Activated naive CD4-positive, alpha-beta T cell treated with anti-CD3 and anti-CD28 coated beads for 36 hours (primary cell): ENCODE results near the gene TNKS1BP1. TPM values are rescaled to one million over a fixed set of nuclear protein-coding genes. Genes with fewer than 3 reads are reported as not detected.

ENCODE experiments used
- CTCF ChIA-PET: fragments of 350-600 bp; sonication (Branson Sonifier 250); formaldehyde crosslinking; loops from one replicate; lab custom pipeline; 2021; ENCODE audit warnings: antibody characterized with exemption; lab: Charles Lee
- DNase-seq: peaks from one replicate; pipeline ENCODE4 v3.0.0-alpha.2; 2020
- H3K27ac Mint-ChIP-seq: one replicate; pipeline ENCODE4 v1.8.0; 2021; ENCODE audit warnings: mild to moderate bottlenecking, mixed read lengths
- H3K27me3 Mint-ChIP-seq: one replicate; pipeline ENCODE4 v1.8.0; 2021; ENCODE audit warnings: low read depth, mixed read lengths
- H3K36me3 Mint-ChIP-seq: one replicate; pipeline ENCODE4 v1.8.0; 2021; ENCODE audit warnings: low read depth, mixed read lengths
- H3K4me1 Mint-ChIP-seq: one replicate; pipeline ENCODE4 v1.8.0; 2021; ENCODE audit warnings: low read depth, mixed read lengths
- H3K4me3 Mint-ChIP-seq: one replicate; pipeline ENCODE4 v1.8.0; 2021; ENCODE audit warnings: mild to moderate bottlenecking, moderate library complexity, mixed read lengths
- H3K9me3 Mint-ChIP-seq: one replicate; pipeline ENCODE4 v1.8.0; 2021; ENCODE audit warnings: mixed read lengths
- intact Hi-C: fragments of 100-400 bp; cut with micrococcal nuclease; formaldehyde crosslinking; loops from one replicate; pipeline ENCODE4 v1.15.1; 2023
- total RNA-seq, 2 experiments: library from RNA; stranded (reverse); gene quantifications; one replicate each; pipeline ENCODE4 v1.2.3, GENCODE V29; 2021

TNKS1BP1 gene
- total RNA-seq, 2 experiments from 2014 or later, result 14.1 to 14.7 TPM

DNA sequence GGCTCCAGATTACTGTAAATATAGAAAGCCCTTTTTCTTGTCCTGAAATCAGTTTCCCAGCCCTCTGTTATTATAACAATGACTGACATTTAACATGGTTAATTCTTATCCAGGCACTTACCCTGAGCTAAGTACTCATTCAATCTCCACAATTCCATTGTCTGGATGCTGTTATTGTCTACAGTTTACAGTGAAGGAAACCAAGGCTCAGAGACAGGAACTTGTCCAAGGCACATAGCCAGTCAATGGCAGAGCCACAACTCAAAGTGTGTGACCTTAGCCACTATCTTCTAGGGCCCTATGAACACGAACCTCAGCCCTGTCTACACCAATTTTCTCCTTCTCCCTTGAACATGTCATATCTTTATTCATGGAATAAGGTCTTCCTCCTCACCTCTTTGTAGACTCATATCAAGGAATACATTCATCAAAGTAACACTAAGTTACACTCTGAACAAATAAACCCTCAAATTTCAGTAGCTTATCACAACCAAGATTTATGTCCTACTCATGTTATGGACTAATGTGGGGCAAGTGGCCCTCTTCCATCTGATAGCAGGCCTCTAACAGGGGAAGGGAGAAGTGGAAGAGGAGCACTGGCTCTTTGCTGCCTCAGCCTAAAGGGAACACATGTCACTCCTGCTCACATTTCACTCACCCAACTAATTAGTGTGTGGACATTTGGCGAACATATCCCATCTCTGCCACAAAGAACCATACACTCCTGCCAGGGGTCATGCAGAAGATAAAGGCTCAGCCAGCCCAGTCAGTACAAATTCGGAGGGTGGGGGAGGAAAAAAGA is 48.4 kb downstream of the TNKS1BP1 start:
- peaks cover 5% of the 10 kb centered on the region for H3K4me1 Mint-ChIP-seq
- no peak overlapping the region for H3K27ac Mint-ChIP-seq
- CTCF ChIA-PET, result interaction anchor here (0.7 to 2.0 kb wide), 5 partner anchors 9 to 436 kb away, joined by 3 to 10 read pairs (median 3); no protein-coding TSS in a partner anchor
- H3K36me3 Mint-ChIP-seq, result no peaks in the 10 kb centered on the region
- intact Hi-C loops, result no loop called here
- H3K4me3 Mint-ChIP-seq, result no peak overlapping the region
- H3K27me3 Mint-ChIP-seq, result peaks cover 23% of the 10 kb centered on the region
- peaks cover 11% of the 10 kb centered on the region for H3K9me3 Mint-ChIP-seq
- no peak for DNase-seq

DNA sequence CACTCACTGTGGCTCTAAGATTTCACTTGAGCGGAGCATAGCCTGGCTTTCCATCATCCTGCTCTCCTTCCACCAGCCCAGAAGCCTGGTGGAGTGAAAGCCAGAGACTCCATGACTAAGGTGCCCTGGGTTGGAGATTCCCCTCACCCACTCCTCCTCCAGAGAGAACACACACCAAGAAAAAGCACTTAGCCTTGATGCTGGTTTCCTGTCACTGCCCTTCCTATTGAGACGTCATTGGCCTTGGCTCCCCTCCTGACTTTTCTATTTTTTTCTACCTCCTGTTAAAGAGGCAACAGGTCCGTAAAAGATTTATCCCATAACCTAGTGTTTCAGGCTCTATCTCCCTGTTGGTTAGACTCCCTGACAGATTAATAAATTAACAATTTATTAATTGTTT is 49.2 kb downstream of the TNKS1BP1 start:
- Mint-ChIP-seq H3K9me3 (peaks cover 11% of the 10 kb centered on the region), H3K4me1 (peaks cover 5% of the 10 kb centered on the region), H3K4me3 (no peak overlapping the region), H3K27me3 (peaks cover 23% of the 10 kb centered on the region), H3K36me3 (no peaks in the 10 kb centered on the region), H3K27ac (no peak overlapping the region)
- CTCF ChIA-PET, result no interaction called here
- DNase-seq, result no peak
- intact Hi-C loops, result no loop called here

DNA sequence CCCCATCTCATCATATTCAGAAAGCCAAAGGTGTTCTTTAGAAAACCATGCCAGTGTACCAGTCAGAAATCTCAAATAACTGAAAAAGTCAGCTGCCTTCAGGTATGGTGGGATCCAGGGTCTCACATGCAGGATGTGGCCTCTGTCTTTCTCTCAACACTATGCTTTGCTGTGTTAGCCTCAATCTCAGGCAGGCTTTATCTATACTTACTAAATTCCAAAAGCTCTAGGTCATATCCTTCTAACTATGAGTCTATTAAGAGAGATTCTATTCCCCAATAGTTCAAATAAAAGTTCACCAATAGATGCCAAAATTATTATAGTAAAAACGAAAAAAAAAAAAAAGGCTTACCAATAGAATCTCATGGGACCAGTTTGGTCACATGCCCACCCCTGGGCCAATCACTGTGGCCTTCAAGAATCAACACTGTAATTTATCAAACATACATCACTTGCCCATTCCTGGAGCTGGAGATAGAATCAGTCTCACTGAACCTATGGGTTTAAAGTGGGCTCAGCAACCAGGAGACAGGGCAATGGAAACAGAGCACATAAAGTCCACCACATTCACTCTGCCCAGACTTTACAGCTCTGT is 49.8 kb downstream of the TNKS1BP1 start:
- Mint-ChIP-seq H3K27me3 (peaks cover 23% of the 10 kb centered on the region), H3K27ac (no peak overlapping the region), H3K4me3 (no peak overlapping the region), H3K9me3 (peaks cover 11% of the 10 kb centered on the region), H3K4me1 (peaks cover 5% of the 10 kb centered on the region), H3K36me3 (no peaks in the 10 kb centered on the region)
- intact Hi-C loops, result no loop called here
- CTCF ChIA-PET, result interaction anchor here (0.8 kb wide), 1 partner anchor 20 kb away, joined by 3 read pairs; no protein-coding TSS in a partner anchor
- no peak for DNase-seq

DNA sequence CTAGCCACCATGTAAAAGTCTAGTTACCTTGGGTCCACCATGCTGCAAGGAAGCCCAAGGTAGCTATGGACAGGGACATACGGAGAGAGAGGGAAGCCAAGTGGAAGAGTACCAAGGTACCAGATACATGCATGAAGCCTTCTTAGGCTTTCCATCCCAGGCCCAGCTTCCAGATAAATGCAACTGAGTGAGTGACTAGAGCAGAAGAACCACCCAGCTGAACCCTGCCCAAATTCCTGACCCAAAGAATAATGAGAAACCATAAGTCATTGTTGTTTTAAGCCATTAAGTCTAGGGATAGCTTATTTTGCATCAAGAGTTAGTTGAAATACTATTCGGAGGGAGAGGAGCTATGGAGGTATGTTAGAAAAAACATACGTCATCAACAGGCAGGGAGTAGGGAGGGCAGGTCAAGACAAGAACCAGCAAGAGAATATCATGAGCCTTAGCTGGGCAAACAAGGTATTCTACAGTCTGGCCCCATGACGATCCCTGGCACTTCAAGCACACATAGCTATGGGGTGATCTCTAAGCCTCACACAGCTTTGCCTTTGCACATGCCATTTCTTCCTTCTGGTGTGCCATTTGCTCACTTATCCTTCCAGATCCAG is 51.2 kb downstream of the TNKS1BP1 start:
- peaks cover 11% of the 10 kb centered on the region for H3K9me3 Mint-ChIP-seq
- H3K27ac Mint-ChIP-seq, result no peak overlapping the region
- CTCF ChIA-PET, result interaction anchor here (0.6 to 0.7 kb wide), 2 partner anchors 52 to 432 kb away, joined by 3 read pairs; no protein-coding TSS in a partner anchor
- no peaks in the 10 kb centered on the region for H3K36me3 Mint-ChIP-seq
- H3K27me3 Mint-ChIP-seq, result peaks cover 20% of the 10 kb centered on the region
- H3K4me1 Mint-ChIP-seq, result peaks cover 5% of the 10 kb centered on the region
- DNase-seq, result no peak
- H3K4me3 Mint-ChIP-seq, result no peak overlapping the region
- intact Hi-C loops, result no loop called here

DNA sequence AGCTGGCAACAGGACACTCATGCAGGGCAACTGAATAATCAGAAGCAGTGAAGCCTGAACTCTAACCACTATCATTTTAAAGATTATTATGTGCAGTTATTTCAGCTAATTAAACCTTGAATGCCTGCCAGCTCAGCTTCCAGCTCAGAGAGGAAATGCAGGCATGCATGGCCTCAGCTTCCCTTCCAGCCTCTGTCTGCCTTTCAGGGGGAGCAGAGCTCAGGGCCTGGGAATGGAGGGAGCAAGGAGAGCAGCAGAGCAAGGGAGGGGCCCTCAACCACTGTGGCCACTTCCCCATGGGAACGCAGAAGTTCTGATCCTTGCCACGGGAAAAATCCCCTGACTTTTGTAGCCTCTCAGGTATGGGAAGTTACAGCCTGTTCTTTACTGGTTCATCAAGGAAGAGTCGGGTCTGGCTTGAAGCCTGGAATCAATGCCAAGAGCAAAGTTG is 55.2 kb downstream of the TNKS1BP1 start:
- H3K4me3 Mint-ChIP-seq, result no peak overlapping the region
- peaks cover 31% of the 10 kb centered on the region for H3K9me3 Mint-ChIP-seq
- H3K4me1 Mint-ChIP-seq, result no peaks in the 10 kb centered on the region
- peaks cover 8% of the 10 kb centered on the region for H3K27me3 Mint-ChIP-seq
- H3K27ac Mint-ChIP-seq, result no peak overlapping the region
- intact Hi-C loops, result no loop called here
- DNase-seq, result no peak
- CTCF ChIA-PET, result interaction anchor here (1.6 kb wide), 1 partner anchor 20 kb away, joined by 8 read pairs; no protein-coding TSS in a partner anchor
- H3K36me3 Mint-ChIP-seq, result no peaks in the 10 kb centered on the region

DNA sequence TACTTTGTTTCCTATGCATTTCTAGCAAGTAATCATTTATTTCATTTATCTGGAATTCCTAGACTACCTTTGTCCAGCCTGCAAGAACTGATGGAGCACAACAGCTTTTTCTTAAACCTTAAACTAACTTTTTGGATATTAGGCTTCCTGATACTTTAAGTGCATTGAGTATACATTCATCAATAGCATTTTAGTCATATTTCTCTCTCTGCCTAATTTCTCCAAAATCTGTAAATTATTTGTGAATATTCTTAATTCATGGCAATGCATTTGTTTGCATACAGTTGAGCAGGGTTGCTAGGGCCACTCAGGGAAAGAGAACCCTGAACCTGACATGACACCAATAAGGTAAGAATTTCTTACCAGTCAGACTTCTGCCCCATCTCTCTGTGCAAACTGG is 58.6 kb downstream of the TNKS1BP1 start:
- H3K27ac Mint-ChIP-seq, result no peak overlapping the region
- H3K4me1 Mint-ChIP-seq, result no peaks in the 10 kb centered on the region
- H3K4me3 Mint-ChIP-seq, result no peak overlapping the region
- H3K36me3 Mint-ChIP-seq, result no peaks in the 10 kb centered on the region
- intact Hi-C loops, result no loop called here
- H3K9me3 Mint-ChIP-seq, result peaks cover 20% of the 10 kb centered on the region
- CTCF ChIA-PET, result interaction anchor here (0.7 kb wide), 1 partner anchor 104 kb away, joined by 5 read pairs; no protein-coding TSS in a partner anchor
- H3K27me3 Mint-ChIP-seq, result peaks cover 21% of the 10 kb centered on the region
- DNase-seq, result no peak

DNA sequence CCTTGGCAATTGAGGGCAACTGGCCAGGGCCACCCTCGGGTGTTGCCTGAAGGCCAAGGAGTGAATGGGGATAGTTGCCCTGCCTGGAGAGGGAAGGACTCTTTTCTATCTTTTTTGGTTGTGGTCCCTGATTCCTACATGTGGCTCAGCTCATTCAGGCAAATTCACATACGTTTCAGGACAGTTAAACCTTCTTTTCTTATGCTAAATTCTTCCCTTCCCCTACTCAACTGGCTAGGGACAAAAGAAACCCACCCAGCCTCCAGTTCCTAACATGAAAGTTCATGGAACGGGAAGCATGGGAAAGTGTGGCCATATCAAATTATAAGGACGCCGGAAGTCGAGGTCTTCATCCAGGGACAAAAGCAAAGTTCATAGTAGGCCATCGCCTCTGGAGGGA is 61.4 kb downstream of the TNKS1BP1 start:
- CTCF ChIA-PET, result interaction anchor here (0.9 kb wide), 1 partner anchor 13 kb away, joined by 5 read pairs; no protein-coding TSS in a partner anchor
- H3K27ac Mint-ChIP-seq, result no peak overlapping the region
- H3K4me3 Mint-ChIP-seq, result no peak overlapping the region
- H3K4me1 Mint-ChIP-seq, result no peaks in the 10 kb centered on the region
- no peaks in the 10 kb centered on the region for H3K36me3 Mint-ChIP-seq
- peaks cover 22% of the 10 kb centered on the region for H3K9me3 Mint-ChIP-seq
- intact Hi-C loops, result no loop called here
- peaks cover 23% of the 10 kb centered on the region for H3K27me3 Mint-ChIP-seq
- DNase-seq, result no peak

DNA sequence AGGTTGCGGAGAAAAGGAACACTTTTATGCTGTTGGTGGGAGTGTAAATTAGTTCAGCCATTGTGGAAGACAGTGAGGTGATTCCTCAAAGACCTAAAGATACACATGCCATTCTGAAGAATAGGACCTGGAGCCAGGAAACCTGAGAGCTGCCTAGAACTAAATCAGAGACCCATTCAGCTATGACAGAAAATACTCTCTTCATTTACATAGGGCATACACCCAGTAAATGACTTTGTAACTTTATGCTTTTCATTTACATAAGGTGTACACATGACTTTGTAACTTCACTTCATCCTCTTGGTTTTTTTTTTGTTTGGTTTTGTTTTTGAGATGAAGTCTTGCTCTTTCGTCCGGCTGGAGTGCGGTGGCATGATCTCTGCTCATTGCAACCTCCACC is 62.6 kb downstream of the TNKS1BP1 start:
- Mint-ChIP-seq H3K4me1 (no peaks in the 10 kb centered on the region), H3K36me3 (no peaks in the 10 kb centered on the region), H3K4me3 (no peak overlapping the region), H3K27ac (no peak overlapping the region), H3K27me3 (peaks cover 20% of the 10 kb centered on the region), H3K9me3 (peaks cover 16% of the 10 kb centered on the region)
- no peak for DNase-seq
- intact Hi-C loops, result no loop called here
- CTCF ChIA-PET, result no interaction called here

DNA sequence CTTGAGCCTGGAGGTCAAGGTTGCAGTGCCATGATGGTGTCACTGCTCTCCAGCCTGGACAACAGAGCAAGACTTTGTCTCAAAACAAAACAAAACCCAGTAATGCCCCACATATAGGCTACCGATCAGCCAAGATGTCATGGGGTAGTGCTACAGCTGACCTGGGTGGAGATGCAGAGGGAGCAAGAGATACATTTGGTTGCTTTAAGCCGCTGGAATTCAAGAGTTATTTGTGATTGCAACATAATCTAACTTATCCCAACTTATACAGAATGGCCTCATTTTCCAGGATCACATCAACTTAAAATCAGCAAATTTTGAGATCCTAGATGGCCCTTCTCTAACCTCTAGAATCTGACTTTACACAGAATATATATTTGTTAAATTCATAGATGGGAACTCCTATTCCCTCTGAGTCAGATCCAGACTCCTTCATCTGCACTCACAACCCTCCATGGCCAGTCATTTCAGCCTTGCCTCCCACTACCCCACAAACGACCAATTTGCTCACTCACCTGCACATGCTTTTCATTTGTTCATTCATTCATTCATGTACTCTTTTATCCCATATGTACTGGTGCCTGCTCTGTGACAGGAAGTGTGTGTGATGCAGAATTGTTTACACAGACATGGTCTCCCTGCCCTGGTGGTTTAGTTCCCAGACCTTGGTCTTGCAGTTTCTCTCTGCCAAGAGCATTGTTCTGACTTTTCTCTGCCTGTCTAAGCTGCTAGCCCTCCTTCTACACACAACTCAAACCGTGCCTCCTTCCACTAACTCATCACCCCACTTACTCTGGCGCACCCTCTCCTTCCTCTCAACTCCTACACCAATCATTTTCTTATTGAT is 63.6 kb downstream of the TNKS1BP1 start:
- no peaks in the 10 kb centered on the region for H3K4me1 Mint-ChIP-seq
- no peaks in the 10 kb centered on the region for H3K36me3 Mint-ChIP-seq
- H3K9me3 Mint-ChIP-seq, result peaks cover 12% of the 10 kb centered on the region
- CTCF ChIA-PET, result interaction anchor here (0.9 to 1.6 kb wide), 3 partner anchors 9 to 14 kb away, joined by 3 to 8 read pairs (median 3); no protein-coding TSS in a partner anchor
- H3K27me3 Mint-ChIP-seq, result peaks cover 20% of the 10 kb centered on the region
- no peak overlapping the region for H3K27ac Mint-ChIP-seq
- H3K4me3 Mint-ChIP-seq, result no peak overlapping the region
- DNase-seq, result no peak
- intact Hi-C loops, result no loop called here

DNA sequence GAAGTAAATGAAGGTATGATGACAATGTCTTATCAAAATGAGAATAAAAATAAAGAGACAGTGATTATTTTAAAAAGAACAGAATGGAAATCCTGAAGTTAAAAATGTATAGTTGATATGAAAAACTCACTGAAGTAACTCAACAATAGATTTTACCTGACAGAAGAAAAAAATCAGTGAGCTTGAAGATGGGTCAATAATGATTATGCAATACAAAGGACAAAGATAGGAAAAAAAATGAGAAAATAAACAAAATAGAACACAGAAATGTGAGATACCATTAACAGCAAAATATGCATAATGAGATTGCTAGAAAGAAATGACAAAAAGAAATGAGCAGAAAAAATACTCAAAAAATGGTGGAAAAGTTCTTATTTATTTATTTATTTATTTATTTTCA is 68.6 kb downstream of the TNKS1BP1 start:
- intact Hi-C loops, result no loop called here
- CTCF ChIA-PET, result no interaction called here
- Mint-ChIP-seq H3K27me3 (peaks cover 44% of the 10 kb centered on the region), H3K4me1 (no peaks in the 10 kb centered on the region), H3K27ac (no peak overlapping the region), H3K36me3 (no peaks in the 10 kb centered on the region), H3K4me3 (no peak overlapping the region), H3K9me3 (peaks cover 3% of the 10 kb centered on the region)
- DNase-seq, result no peak

DNA sequence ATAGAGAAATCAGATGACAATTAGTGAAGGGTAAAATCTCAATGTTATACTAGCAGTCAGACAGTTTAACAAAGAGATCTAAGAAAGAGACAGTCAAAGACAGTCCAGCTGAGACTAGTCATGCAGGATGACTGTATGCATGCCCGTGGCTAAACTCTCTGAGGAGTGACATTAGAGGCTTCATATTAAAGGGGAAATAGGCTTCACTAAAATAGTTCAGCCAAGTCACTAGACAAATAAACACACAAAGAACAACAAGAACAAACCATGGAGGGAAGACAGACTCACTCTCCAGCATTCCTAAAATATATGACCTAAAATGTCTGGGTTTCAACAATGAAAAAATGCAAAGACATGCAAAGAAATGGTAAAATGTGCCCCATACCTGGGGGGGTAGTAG is 69.1 kb downstream of the TNKS1BP1 start:
- Mint-ChIP-seq H3K4me1 (no peaks in the 10 kb centered on the region), H3K4me3 (no peak overlapping the region), H3K27me3 (peaks cover 49% of the 10 kb centered on the region), H3K9me3 (peaks cover 3% of the 10 kb centered on the region), H3K36me3 (no peaks in the 10 kb centered on the region), H3K27ac (no peak overlapping the region)
- intact Hi-C loops, result no loop called here
- DNase-seq, result no peak
- CTCF ChIA-PET, result interaction anchor here (1.1 to 1.2 kb wide), 2 partner anchors 19 to 415 kb away, joined by 3 to 4 read pairs; no protein-coding TSS in a partner anchor
